ENCODE data around the gene FAM234B. TPM values are rescaled to one million over a fixed set of nuclear protein-coding genes. Genes with fewer than 3 reads are reported as not detected.

Gene FAM234B
- total RNA-seq, 2 donors from 2014 or later: 20.8 to 32.0 TPM

DNA sequence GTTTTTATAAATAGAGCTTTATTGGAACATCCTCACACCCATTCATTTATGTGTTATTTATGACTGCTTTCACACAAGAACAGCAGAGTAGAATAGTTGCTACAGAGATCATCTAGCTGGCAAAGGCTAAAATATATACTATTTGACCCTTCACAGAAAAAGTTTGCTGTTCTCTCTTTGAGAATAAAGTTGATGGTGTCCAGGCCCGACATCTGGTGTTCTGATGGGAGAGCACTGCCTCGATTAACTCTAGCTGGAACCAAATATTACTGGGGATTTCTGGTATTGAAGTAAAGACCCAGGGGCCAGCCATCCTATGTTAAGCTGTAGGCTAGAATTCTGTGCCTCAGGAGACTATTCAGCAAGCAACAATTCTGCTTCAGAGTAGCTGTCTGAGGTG, 21.8 kb downstream of the FAM234B start:
- H3K9me3 Mint-ChIP-seq: no peaks in the 10 kb centered on the region
- Histone ChIP-seq H3K36me3 (ENCODE audit: control insufficient read depth, insufficient read depth, low read length) (peaks cover 11% of the 10 kb centered on the region), H3K9me3 (ENCODE audit: control insufficient read depth, low read length) (no peaks in the 10 kb centered on the region), H3K27me3 (ENCODE audit: control insufficient read depth, insufficient read depth, low read length, poor library complexity, severe bottlenecking) (no peaks in the 10 kb centered on the region), H3K4me1 (ENCODE audit: control insufficient read depth, insufficient read depth, low read length) (peaks cover 4% of the 10 kb centered on the region), H3K27ac (ENCODE audit: low read depth, low read length) (no peak overlapping the region), H3K9ac (ENCODE audit: extremely low read depth, low read length, poor library complexity, severe bottlenecking) (no peak overlapping the region), H3K4me3 (ENCODE audit: low read length) (no peak overlapping the region)
- 82 to 89% methylated on average over 2 of the region's 2 CpGs for WGBS, 2 experiments (ENCODE audit: insufficient coverage in 1 of 2, insufficient read length in 1 of 2)
- H3K4me3 Mint-ChIP-seq: no peak overlapping the region
- peaks cover 8% of the 10 kb centered on the region for H3K27me3 Mint-ChIP-seq (ENCODE audit: insufficient read depth)
- TF ChIP-seq, protein P1, sequence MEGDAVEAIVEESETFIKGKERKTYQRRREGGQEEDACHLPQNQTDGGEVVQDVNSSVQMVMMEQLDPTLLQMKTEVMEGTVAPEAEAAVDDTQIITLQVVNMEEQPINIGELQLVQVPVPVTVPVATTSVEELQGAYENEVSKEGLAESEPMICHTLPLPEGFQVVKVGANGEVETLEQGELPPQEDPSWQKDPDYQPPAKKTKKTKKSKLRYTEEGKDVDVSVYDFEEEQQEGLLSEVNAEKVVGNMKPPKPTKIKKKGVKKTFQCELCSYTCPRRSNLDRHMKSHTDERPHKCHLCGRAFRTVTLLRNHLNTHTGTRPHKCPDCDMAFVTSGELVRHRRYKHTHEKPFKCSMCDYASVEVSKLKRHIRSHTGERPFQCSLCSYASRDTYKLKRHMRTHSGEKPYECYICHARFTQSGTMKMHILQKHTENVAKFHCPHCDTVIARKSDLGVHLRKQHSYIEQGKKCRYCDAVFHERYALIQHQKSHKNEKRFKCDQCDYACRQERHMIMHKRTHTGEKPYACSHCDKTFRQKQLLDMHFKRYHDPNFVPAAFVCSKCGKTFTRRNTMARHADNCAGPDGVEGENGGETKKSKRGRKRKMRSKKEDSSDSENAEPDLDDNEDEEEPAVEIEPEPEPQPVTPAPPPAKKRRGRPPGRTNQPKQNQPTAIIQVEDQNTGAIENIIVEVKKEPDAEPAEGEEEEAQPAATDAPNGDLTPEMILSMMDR (conservative IDR thresholded peaks at IDR 0.05): no peak
- peaks cover 11% of the 10 kb centered on the region for H3K36me3 Mint-ChIP-seq (ENCODE audit: low read depth)
- DNase-seq: no peak
- no peak overlapping the region for H3K27ac Mint-ChIP-seq
- H3K4me1 Mint-ChIP-seq: peaks cover 32% of the 10 kb centered on the region

DNA sequence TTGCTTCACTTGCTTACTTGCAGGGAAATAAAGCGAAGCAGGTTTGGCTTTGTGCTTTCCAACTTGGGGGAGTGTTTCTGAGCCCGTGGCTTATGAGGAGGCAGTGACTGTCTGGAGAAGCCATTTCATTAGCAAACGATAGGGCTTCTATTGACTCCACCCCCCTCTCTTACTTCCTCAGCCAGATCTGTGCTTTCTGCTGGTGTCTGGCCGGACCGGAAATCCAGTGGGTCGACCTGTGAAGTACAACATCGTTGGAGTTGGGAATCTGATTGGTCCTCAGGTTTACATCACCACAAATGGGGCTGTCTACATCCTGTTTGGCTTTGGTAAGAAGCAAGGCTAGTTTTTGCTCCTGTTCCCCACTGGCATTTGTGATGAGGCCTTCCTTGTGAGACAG, 22.3 kb downstream of the FAM234B start:
- Mint-ChIP-seq H3K27ac (no peak overlapping the region), H3K4me3 (no peak overlapping the region), H3K4me1 (peaks cover 28% of the 10 kb centered on the region), H3K36me3 (ENCODE audit: low read depth) (peaks cover 11% of the 10 kb centered on the region), H3K9me3 (no peaks in the 10 kb centered on the region), H3K27me3 (ENCODE audit: insufficient read depth) (peaks cover 8% of the 10 kb centered on the region)
- TF ChIP-seq, protein P1 (conservative IDR thresholded peaks at IDR 0.05): no peak
- Histone ChIP-seq H3K27ac (ENCODE audit: low read depth, low read length) (no peak overlapping the region), H3K4me3 (ENCODE audit: low read length) (no peak overlapping the region), H3K4me1 (ENCODE audit: control insufficient read depth, insufficient read depth, low read length) (peaks cover 4% of the 10 kb centered on the region), H3K27me3 (ENCODE audit: control insufficient read depth, insufficient read depth, low read length, poor library complexity, severe bottlenecking) (no peaks in the 10 kb centered on the region), H3K9me3 (ENCODE audit: control insufficient read depth, low read length) (no peaks in the 10 kb centered on the region), H3K36me3 (ENCODE audit: control insufficient read depth, insufficient read depth, low read length) (peaks cover 11% of the 10 kb centered on the region), H3K9ac (ENCODE audit: extremely low read depth, low read length, poor library complexity, severe bottlenecking) (no peak overlapping the region)
- DNase-seq: no peak
- WGBS, 2 experiments (ENCODE audit: insufficient coverage in 1 of 2, insufficient read length in 1 of 2): 78 to 93% methylated on average over 4 to 7 of the region's 7 CpGs

DNA sequence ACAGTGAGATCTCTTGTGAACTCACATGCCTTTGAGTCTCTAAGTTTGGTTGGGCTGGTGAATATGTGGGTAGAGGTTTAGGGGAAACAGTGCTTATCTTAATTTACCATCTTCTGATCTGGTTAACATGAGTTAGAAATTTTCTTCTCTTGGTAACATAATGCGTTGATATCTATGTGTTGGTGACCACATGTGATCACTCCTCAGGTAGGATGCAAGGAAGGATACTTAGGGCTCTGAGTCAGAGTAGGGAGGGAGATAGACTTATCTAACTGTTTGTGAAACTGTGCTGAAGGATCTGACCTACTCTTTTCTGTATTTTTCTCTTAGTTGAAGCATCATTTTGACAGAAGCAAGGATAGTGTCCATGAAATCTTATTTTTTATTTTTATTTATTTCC, 23.1 kb downstream of the FAM234B start:
- H3K36me3 ChIP-seq (ENCODE audit: control insufficient read depth, insufficient read depth, low read length): peaks cover 11% of the 10 kb centered on the region
- no peak overlapping the region for H3K4me3 Mint-ChIP-seq
- no peak overlapping the region for H3K4me3 ChIP-seq (ENCODE audit: low read length)
- H3K27me3 ChIP-seq (ENCODE audit: control insufficient read depth, insufficient read depth, low read length, poor library complexity, severe bottlenecking): no peaks in the 10 kb centered on the region
- no peak overlapping the region for H3K27ac ChIP-seq (ENCODE audit: low read depth, low read length)
- DNase-seq: no peak
- TF ChIP-seq, protein P1 (conservative IDR thresholded peaks at IDR 0.05): no peak
- H3K4me1 Mint-ChIP-seq: peaks cover 25% of the 10 kb centered on the region
- no peaks in the 10 kb centered on the region for H3K9me3 ChIP-seq (ENCODE audit: control insufficient read depth, low read length)
- peaks cover 8% of the 10 kb centered on the region for H3K27me3 Mint-ChIP-seq (ENCODE audit: insufficient read depth)
- peaks cover 4% of the 10 kb centered on the region for H3K4me1 ChIP-seq (ENCODE audit: control insufficient read depth, insufficient read depth, low read length)
- H3K9me3 Mint-ChIP-seq: no peaks in the 10 kb centered on the region
- H3K9ac ChIP-seq (ENCODE audit: extremely low read depth, low read length, poor library complexity, severe bottlenecking): no peak overlapping the region
- H3K27ac Mint-ChIP-seq: no peak overlapping the region
- WGBS, 2 experiments (ENCODE audit: insufficient coverage in 1 of 2, insufficient read length in 1 of 2): 88 to 94% methylated on average over 1 of the region's 1 CpG
- H3K36me3 Mint-ChIP-seq (ENCODE audit: low read depth): peaks cover 17% of the 10 kb centered on the region

All from endodermal cell (in vitro differentiated cells).